Measurements from ENCODE around the gene SCMH1.

SCMH1 gene

GRCh38 chr1:40979241-40980067 lies 262.7 kb downstream of the SCMH1 start, which contains the start of gene CTPS1 (continued):
- no peak for TF ChIP-seq ZNF26 (tag by site-specific recombination; IDR thresholded peaks at IDR 0.05)
- TF ChIP-seq SCRT1 (tag by site-specific recombination; IDR thresholded peaks at IDR 0.05; ENCODE audit: borderline replicate concordance), result no peak
- no peak for TF ChIP-seq ZNF16 (tag by site-specific recombination; IDR thresholded peaks at IDR 0.05; ENCODE audit: low read depth)
- TF ChIP-seq ZFP69B (tag by site-specific recombination; IDR thresholded peaks at IDR 0.05), result peak; percentile 54
- no peak for TF ChIP-seq ZNF670 (tag by site-specific recombination; IDR thresholded peaks at IDR 0.05; ENCODE audit: low read depth)
- TF ChIP-seq PRDM1 (tag by site-specific recombination; IDR thresholded peaks at IDR 0.05), result no peak
- no peak for TF ChIP-seq ZNF138 (tag by site-specific recombination; IDR thresholded peaks at IDR 0.05; ENCODE audit: borderline replicate concordance)
- TF ChIP-seq EGR2 (tag by site-specific recombination; IDR thresholded peaks at IDR 0.05; ENCODE audit: low read depth), result peak; percentile 62
- TF ChIP-seq ZIC2 (tag by site-specific recombination; IDR thresholded peaks at IDR 0.05), result peak; percentile 46; the same call in 1 of the 2 replicates
- TF ChIP-seq ZBTB20 (tag by site-specific recombination; IDR thresholded peaks at IDR 0.05), result peak; percentile 59; the same call in 1 of the 2 replicates
- no peak for TF ChIP-seq ZNF302 (tag by site-specific recombination; IDR thresholded peaks at IDR 0.05; ENCODE audit: low read depth)
- TF ChIP-seq KLF8 (tag by site-specific recombination; IDR thresholded peaks at IDR 0.05), result peak; percentile 75; the same call in 1 of the 2 replicates
- no peak for TF ChIP-seq GFI1B (tag by site-specific recombination; IDR thresholded peaks at IDR 0.05)
- no peak for TF ChIP-seq RBAK (tag by site-specific recombination; IDR thresholded peaks at IDR 0.05)
- no peak for TF ChIP-seq ZNF48 (tag by site-specific recombination; IDR thresholded peaks at IDR 0.05)
- TF ChIP-seq ZNF416 (tag by site-specific recombination; IDR thresholded peaks at IDR 0.05), result no peak
- no peak for TF ChIP-seq ZNF530 (tag by site-specific recombination; IDR thresholded peaks at IDR 0.05; ENCODE audit: low read depth)
- TF ChIP-seq ZNF341 (tag by site-specific recombination; IDR thresholded peaks at IDR 0.05; ENCODE audit: low read depth), result 0 out of 2 replicates have a peak, but pooled peaks have one; percentile 28
- TF ChIP-seq ZSCAN16 (tag by site-specific recombination; IDR thresholded peaks at IDR 0.05), result no peak
- TF ChIP-seq TCF7L2 (IDR thresholded peaks at IDR 0.05; ENCODE audit: borderline replicate concordance, low read depth, low read length), result no peak
- TF ChIP-seq ZNF747 (tag by site-specific recombination; IDR thresholded peaks at IDR 0.05), result no peak
- TF ChIP-seq ZNF2 (tag by site-specific recombination; IDR thresholded peaks at IDR 0.05), result peak; percentile 95
- TF ChIP-seq KLF17 (tag by site-specific recombination; IDR thresholded peaks at IDR 0.05), result no peak; the same call in 1 of the 2 replicates
- no peak for TF ChIP-seq KLF10 (tag by site-specific recombination; IDR thresholded peaks at IDR 0.05)
- TF ChIP-seq ZNF140 (tag by site-specific recombination; IDR thresholded peaks at IDR 0.05), result no peak
- TF ChIP-seq HIC1 (tag by site-specific recombination; IDR thresholded peaks at IDR 0.05), result peak; percentile 94
- TF ChIP-seq ZNF23 (tag by site-specific recombination; IDR thresholded peaks at IDR 0.05; ENCODE audit: borderline replicate concordance), result no peak
